IPS DF 6.9 (cell line): ENCODE data around the gene OR52J3.

ENCODE experiments used
- DNase-seq: peaks from one replicate; pipeline ENCODE4 v3.0.0-alpha.2; 2013; ENCODE audit warnings: low read depth, low spot score
- H3K27ac ChIP-seq: one replicate; pipeline ENCODE4 v1.5.1; 2013; ENCODE audit warnings: low read length, control low read depth
- H3K27me3 ChIP-seq: 2 replicates; pipeline ENCODE4 v1.6.1; 2013; ENCODE audit warnings: mild to moderate bottlenecking, low read length; ENCODE audit not compliant: control insufficient read depth, insufficient read depth
- H3K36me3 ChIP-seq: 2 replicates; pipeline ENCODE4 v1.6.1; 2013; ENCODE audit warnings: low read length; ENCODE audit not compliant: control insufficient read depth, insufficient read depth
- H3K4me1 ChIP-seq: 2 replicates; pipeline ENCODE4 v1.6.1; 2013; ENCODE audit warnings: low read length; ENCODE audit not compliant: control insufficient read depth, insufficient read depth
- H3K4me3 ChIP-seq: 2 replicates; pipeline ENCODE4 v1.5.1; 2013; ENCODE audit warnings: mild to moderate bottlenecking, low read length
- H3K9me3 ChIP-seq: 2 replicates; pipeline ENCODE4 v1.6.1; 2013; ENCODE audit warnings: low read length, inconsistent platforms; ENCODE audit not compliant: control insufficient read depth, insufficient read depth
- whole genome bisulfite sequencing: extraction: QIAGEN DNeasy Blood & Tissue Kit; methylation state at CpG from one replicate; pipeline ENCODE4 v1.1.7; 2013; ENCODE audit warnings: mixed read lengths, missing lambda C conversion rate; ENCODE audit not compliant: insufficient read length, insufficient coverage; 5-methylcytosine and 5-hydroxymethylcytosine counted together

The OR52J3 gene

GRCh38 chr11:5092821-5093585 is 46.7 kb downstream of the OR52J3 start:
- H3K4me3 ChIP-seq, result no peak overlapping the region
- WGBS, result no CpG with 5 or more reads among the region's 8 CpGs
- H3K27ac ChIP-seq, result no peak overlapping the region
- no peaks in the 10 kb centered on the region for H3K27me3 ChIP-seq
- H3K4me1 ChIP-seq, result no peaks in the 10 kb centered on the region
- no peaks in the 10 kb centered on the region for H3K9me3 ChIP-seq
- H3K36me3 ChIP-seq, result no peaks in the 10 kb centered on the region
- no peak for DNase-seq

- Histone ChIP-seq H3K4me3 (no peak overlapping the region), H3K4me1 (no peaks in the 10 kb centered on the region), H3K27me3 (no peaks in the 10 kb centered on the region), H3K36me3 (no peaks in the 10 kb centered on the region), H3K9me3 (no peaks in the 10 kb centered on the region), H3K27ac (no peak overlapping the region)
- DNase-seq, result no peak
- WGBS, result no CpG with 5 or more reads among the region's 2 CpGs
Measured at GRCh38 chr11:5096011-5096410, 49.7 kb downstream of the OR52J3 start.
